ENCODE data around the gene CLDN5. TPM values are rescaled to one million over a fixed set of nuclear protein-coding genes. Genes with fewer than 3 reads are reported as not detected.
A peak's percentile ranks its signal among the peaks of the same experiment; 100 is the strongest.

CLDN5 gene
- total RNA-seq, 2 donors from 2014 or later = 0.20 to 0.66 TPM

- H3K4me1 Mint-ChIP-seq = no peaks in the 10 kb centered on the region
- no peak for DNase-seq
- no peak overlapping the region for H3K27ac ChIP-seq (ENCODE audit: low read depth, low read length)
- no peaks in the 10 kb centered on the region for H3K9me3 ChIP-seq (ENCODE audit: control insufficient read depth, low read length)
- peaks cover 16% of the 10 kb centered on the region for H3K36me3 Mint-ChIP-seq (ENCODE audit: low read depth)
- TF ChIP-seq, protein P1, sequence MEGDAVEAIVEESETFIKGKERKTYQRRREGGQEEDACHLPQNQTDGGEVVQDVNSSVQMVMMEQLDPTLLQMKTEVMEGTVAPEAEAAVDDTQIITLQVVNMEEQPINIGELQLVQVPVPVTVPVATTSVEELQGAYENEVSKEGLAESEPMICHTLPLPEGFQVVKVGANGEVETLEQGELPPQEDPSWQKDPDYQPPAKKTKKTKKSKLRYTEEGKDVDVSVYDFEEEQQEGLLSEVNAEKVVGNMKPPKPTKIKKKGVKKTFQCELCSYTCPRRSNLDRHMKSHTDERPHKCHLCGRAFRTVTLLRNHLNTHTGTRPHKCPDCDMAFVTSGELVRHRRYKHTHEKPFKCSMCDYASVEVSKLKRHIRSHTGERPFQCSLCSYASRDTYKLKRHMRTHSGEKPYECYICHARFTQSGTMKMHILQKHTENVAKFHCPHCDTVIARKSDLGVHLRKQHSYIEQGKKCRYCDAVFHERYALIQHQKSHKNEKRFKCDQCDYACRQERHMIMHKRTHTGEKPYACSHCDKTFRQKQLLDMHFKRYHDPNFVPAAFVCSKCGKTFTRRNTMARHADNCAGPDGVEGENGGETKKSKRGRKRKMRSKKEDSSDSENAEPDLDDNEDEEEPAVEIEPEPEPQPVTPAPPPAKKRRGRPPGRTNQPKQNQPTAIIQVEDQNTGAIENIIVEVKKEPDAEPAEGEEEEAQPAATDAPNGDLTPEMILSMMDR (conservative IDR thresholded peaks at IDR 0.05) = peak; percentile 65
- no peak overlapping the region for H3K4me3 Mint-ChIP-seq
- peaks cover 35% of the 10 kb centered on the region for H3K36me3 ChIP-seq (ENCODE audit: control insufficient read depth, insufficient read depth, low read length)
- H3K27me3 ChIP-seq (ENCODE audit: control insufficient read depth, insufficient read depth, low read length, poor library complexity, severe bottlenecking) = no peaks in the 10 kb centered on the region
- no peaks in the 10 kb centered on the region for H3K27me3 Mint-ChIP-seq (ENCODE audit: insufficient read depth)
- no peak overlapping the region for H3K4me3 ChIP-seq (ENCODE audit: low read length)
- H3K4me1 ChIP-seq (ENCODE audit: control insufficient read depth, insufficient read depth, low read length) = no peaks in the 10 kb centered on the region
- no peak overlapping the region for H3K9ac ChIP-seq (ENCODE audit: extremely low read depth, low read length, poor library complexity, severe bottlenecking)
- WGBS, 2 experiments (ENCODE audit: insufficient coverage in 1 of 2, insufficient read length in 1 of 2) = 91 to 96% methylated on average over 5 of the region's 5 CpGs
- no peaks in the 10 kb centered on the region for H3K9me3 Mint-ChIP-seq
- no peak overlapping the region for H3K27ac Mint-ChIP-seq
Observed at GRCh38 chr22:19495562-19496323, 28.5 kb downstream of the CLDN5 start.

GRCh38 chr22:19494676-19495173 is 29.5 kb downstream of the CLDN5 start:
- no peak for DNase-seq
- Mint-ChIP-seq H3K27me3 (ENCODE audit: insufficient read depth) (no peaks in the 10 kb centered on the region), H3K36me3 (ENCODE audit: low read depth) (peaks cover 17% of the 10 kb centered on the region), H3K9me3 (no peaks in the 10 kb centered on the region), H3K4me3 (no peak overlapping the region), H3K27ac (no peak overlapping the region), H3K4me1 (no peaks in the 10 kb centered on the region)
- Histone ChIP-seq H3K27ac (ENCODE audit: low read depth, low read length) (no peak overlapping the region), H3K4me1 (ENCODE audit: control insufficient read depth, insufficient read depth, low read length) (no peaks in the 10 kb centered on the region), H3K36me3 (ENCODE audit: control insufficient read depth, insufficient read depth, low read length) (peaks cover 38% of the 10 kb centered on the region), H3K4me3 (ENCODE audit: low read length) (no peak overlapping the region), H3K9me3 (ENCODE audit: control insufficient read depth, low read length) (no peaks in the 10 kb centered on the region), H3K9ac (ENCODE audit: extremely low read depth, low read length, poor library complexity, severe bottlenecking) (no peak overlapping the region), H3K27me3 (ENCODE audit: control insufficient read depth, insufficient read depth, low read length, poor library complexity, severe bottlenecking) (no peaks in the 10 kb centered on the region)
- TF ChIP-seq, protein P1 (conservative IDR thresholded peaks at IDR 0.05) = no peak
- WGBS, 2 experiments (ENCODE audit: insufficient coverage in 1 of 2, insufficient read length in 1 of 2) = 90 to 100% methylated on average over 2 to 6 of the region's 6 CpGs

GRCh38 chr22:19494001-19494560 is 30.1 kb downstream of the CLDN5 start:
- Histone ChIP-seq H3K27ac (ENCODE audit: low read depth, low read length) (no peak overlapping the region), H3K27me3 (ENCODE audit: control insufficient read depth, insufficient read depth, low read length, poor library complexity, severe bottlenecking) (no peaks in the 10 kb centered on the region), H3K4me1 (ENCODE audit: control insufficient read depth, insufficient read depth, low read length) (no peaks in the 10 kb centered on the region), H3K36me3 (ENCODE audit: control insufficient read depth, insufficient read depth, low read length) (peaks cover 44% of the 10 kb centered on the region), H3K4me3 (ENCODE audit: low read length) (no peak overlapping the region), H3K9ac (ENCODE audit: extremely low read depth, low read length, poor library complexity, severe bottlenecking) (no peak overlapping the region), H3K9me3 (ENCODE audit: control insufficient read depth, low read length) (no peaks in the 10 kb centered on the region)
- Mint-ChIP-seq H3K9me3 (no peaks in the 10 kb centered on the region), H3K36me3 (ENCODE audit: low read depth) (peaks cover 18% of the 10 kb centered on the region), H3K27me3 (ENCODE audit: insufficient read depth) (no peaks in the 10 kb centered on the region), H3K4me1 (no peaks in the 10 kb centered on the region), H3K4me3 (no peak overlapping the region), H3K27ac (no peak overlapping the region)
- TF ChIP-seq, protein P1 (conservative IDR thresholded peaks at IDR 0.05) = no peak
- DNase-seq = no peak
- WGBS, 2 experiments (ENCODE audit: insufficient coverage in 1 of 2, insufficient read length in 1 of 2) = 94 to 100% methylated on average over 5 to 8 of the region's 8 CpGs

All from endodermal cell (in vitro differentiated cells).